GM12878 (cell line): ENCODE results near the gene SH3BP1. TPM values are rescaled to one million over a fixed set of nuclear protein-coding genes. Genes with fewer than 3 reads are reported as not detected.

Experiments
- ASH2L ChIP-seq: fragments of 300-600, 200-600 bp; sonication (generic); IDR thresholded peaks from 2 replicates; pipeline ENCODE4 v1.6.1; 2017; ENCODE audit warnings: low read depth, mild to moderate bottlenecking, borderline replicate concordance
- DPF2 ChIP-seq: fragments of 450-650 bp; IDR thresholded peaks from 2 replicates; pipeline ENCODE4 v1.6.1; 2017; ENCODE audit warnings: mild to moderate bottlenecking
- E2F8 ChIP-seq: fragments of 450-650 bp; IDR thresholded peaks from 2 replicates; pipeline ENCODE4 v1.6.1; 2018; ENCODE audit warnings: mild to moderate bottlenecking, low read depth, moderate library complexity; ENCODE audit not compliant: partially characterized antibody
- GABPA ChIP-seq: IDR thresholded peaks from 2 replicates; pipeline ENCODE4 v1.6.1; 2014; ENCODE audit warnings: antibody characterized with exemption, low read depth, mild to moderate bottlenecking, inconsistent platforms
- PAX5 ChIP-seq: IDR thresholded peaks from 2 replicates; pipeline ENCODE4 v1.6.1; 2011; ENCODE audit warnings: low read depth, low read length, borderline replicate concordance
- POLR2AphosphoS5 ChIP-seq: IDR thresholded peaks from 2 replicates; pipeline ENCODE4 v1.6.1; 2011; ENCODE audit warnings: mild to moderate bottlenecking, low read length, inconsistent platforms
- SMAD1 ChIP-seq: fragments of 450-650 bp; IDR thresholded peaks from 2 replicates; pipeline ENCODE4 v1.6.1; 2018; ENCODE audit warnings: mild to moderate bottlenecking, low read depth; ENCODE audit not compliant: partially characterized antibody
- SRF ChIP-seq, 2 experiments: IDR thresholded peaks; 2 replicates each; pipeline ENCODE4 v1.6.1; 2011; ENCODE audit warnings: low read depth in 2 of 2, low read length in 2 of 2, mild to moderate bottlenecking in 1 of 2, moderate library complexity in 1 of 2
- YY1 ChIP-seq: IDR thresholded peaks from 2 replicates; pipeline ENCODE4 v1.6.1; 2011; ENCODE audit warnings: low read depth, mild to moderate bottlenecking, low read length
- ZNF687 ChIP-seq: fragments of 450-650 bp; IDR thresholded peaks from 2 replicates; pipeline ENCODE4 v1.6.1; 2017; ENCODE audit warnings: mild to moderate bottlenecking, moderate library complexity
- ZSCAN29 ChIP-seq: fragments of 450-650 bp; IDR thresholded peaks from 2 replicates; pipeline ENCODE4 v1.6.1; 2017; ENCODE audit warnings: mild to moderate bottlenecking, moderate library complexity
- polyA plus RNA-seq, 11 experiments: library from polyadenylated mRNA; depleted of rRNA in 4 of 11; unstranded in 6 of 11; stranded (reverse) in 5 of 11; fragments of >200 nt; fragmentation: Nextera tagmentation in 4 of 11; fragmentation: Illumina TruSeq in 1 of 11; extraction: Ambion mirVana in 4 of 11; extraction: Trizol in 1 of 11; gene quantifications; 1 replicate in 1 of 11; 2 replicates in 10 of 11; pipeline versions ENCODE4 v1.2.1 to v1.2.3, GENCODE V29; 2011 to 2016; ENCODE audit warnings: inconsistent platforms in 2 of 11, missing spikeins in 2 of 11, low read depth in 1 of 11
- total RNA-seq, 4 experiments: library from RNA; depleted of rRNA in 3 of 4; stranded (reverse); fragments of >200 nt in 3 of 4; fragmentation: Illumina TruSeq in 1 of 4; extraction: Trizol in 1 of 4; gene quantifications; 2 replicates each; pipeline versions ENCODE4 v1.2.1 to v1.2.3, GENCODE V29; 2013 to 2021

Gene SH3BP1
- total and polyA plus RNA-seq, 10 of the 15 experiments (the other 5 are each of a cell fraction or from before 2014, with no cell fraction given): 0.29 to 70.5 (median 22.5) TPM

GRCh38 chr22:37658133-37659065 is 18.9 kb downstream of the SH3BP1 start, which contains the start of gene PDXP (continued):
- TF ChIP-seq ZNF687: peak; percentile 74
- TF ChIP-seq ZSCAN29: no peak
- TF ChIP-seq GABPA: no peak
- peak; percentile 99 for TF ChIP-seq DPF2
- TF ChIP-seq E2F8: no peak
- no peak for TF ChIP-seq SRF (IDR thresholded peaks at IDR 0.05; ENCODE audit: low read depth in 2 of 2, low read length in 2 of 2)
- peak; percentile 58; the same call in 1 of the 2 replicates for TF ChIP-seq POLR2AphosphoS5
- TF ChIP-seq SMAD1: no peak
- no peak for TF ChIP-seq PAX5
- TF ChIP-seq YY1: peak; percentile 73
- TF ChIP-seq ASH2L: no peak
